T-helper 1 cell (primary cell): Measurements from ENCODE around the gene LCN1.

Source experiments
- DNase-seq, 5 donors: peaks; one replicate each; pipeline ENCODE4 v3.0.0-alpha.2; 2012 to 2020

Gene LCN1

GRCh38 chr9:135574331-135574730 is 53.1 kb downstream of the LCN1 start:
- no peak for DNase-seq

- no peak for DNase-seq
Observed at GRCh38 chr9:135574943-135575342, 53.7 kb downstream of the LCN1 start.
